Mesothelial cell of epicardium (in vitro differentiated cells): ENCODE results near the gene ALDH1L2. TPM values are rescaled to one million over a fixed set of nuclear protein-coding genes. Genes with fewer than 3 reads are reported as not detected.
A peak's percentile ranks its signal among the peaks of the same experiment; 100 is the strongest.

Experiments used
- DNase-seq, 2 experiments: peaks; one replicate each; pipeline ENCODE4 v3.0.0; 2021; ENCODE audit warnings: low spot score in 2 of 2; ENCODE audit not compliant: unreplicated experiment in 2 of 2
- H3K27ac Mint-ChIP-seq: 2 replicates; pipeline ENCODE4 v1.8.0; 2021; ENCODE audit warnings: mixed read lengths
- H3K27me3 Mint-ChIP-seq: 2 replicates; pipeline ENCODE4 v1.8.0; 2021; ENCODE audit warnings: low read depth, mixed read lengths
- H3K36me3 Mint-ChIP-seq: 2 replicates; pipeline ENCODE4 v1.8.0; 2021; ENCODE audit warnings: mixed read lengths
- H3K4me1 Mint-ChIP-seq: 2 replicates; pipeline ENCODE4 v1.8.0; 2021; ENCODE audit warnings: mixed read lengths
- H3K4me3 Mint-ChIP-seq: 2 replicates; pipeline ENCODE4 v1.8.0; 2021; ENCODE audit warnings: mild to moderate bottlenecking, moderate library complexity, mixed read lengths
- H3K9me3 Mint-ChIP-seq: 2 replicates; pipeline ENCODE4 v1.8.0; 2021; ENCODE audit warnings: mixed read lengths
- total RNA-seq: library from RNA; stranded (reverse); gene quantifications from 3 replicates; pipeline ENCODE4 v1.2.1, GENCODE V29; 2021
- TF ChIP-seq, protein P1 (sequence below): fragments of 200-600 bp; sonication (generic); IDR thresholded peaks from one replicate; pipeline ENCODE4 v1.5.0; 2021; ENCODE audit warnings: antibody characterized with exemption; ENCODE audit not compliant: unreplicated experiment

The ALDH1L2 gene
- total RNA-seq, 1 donor from 2014 or later: 3.2 TPM

DNA sequence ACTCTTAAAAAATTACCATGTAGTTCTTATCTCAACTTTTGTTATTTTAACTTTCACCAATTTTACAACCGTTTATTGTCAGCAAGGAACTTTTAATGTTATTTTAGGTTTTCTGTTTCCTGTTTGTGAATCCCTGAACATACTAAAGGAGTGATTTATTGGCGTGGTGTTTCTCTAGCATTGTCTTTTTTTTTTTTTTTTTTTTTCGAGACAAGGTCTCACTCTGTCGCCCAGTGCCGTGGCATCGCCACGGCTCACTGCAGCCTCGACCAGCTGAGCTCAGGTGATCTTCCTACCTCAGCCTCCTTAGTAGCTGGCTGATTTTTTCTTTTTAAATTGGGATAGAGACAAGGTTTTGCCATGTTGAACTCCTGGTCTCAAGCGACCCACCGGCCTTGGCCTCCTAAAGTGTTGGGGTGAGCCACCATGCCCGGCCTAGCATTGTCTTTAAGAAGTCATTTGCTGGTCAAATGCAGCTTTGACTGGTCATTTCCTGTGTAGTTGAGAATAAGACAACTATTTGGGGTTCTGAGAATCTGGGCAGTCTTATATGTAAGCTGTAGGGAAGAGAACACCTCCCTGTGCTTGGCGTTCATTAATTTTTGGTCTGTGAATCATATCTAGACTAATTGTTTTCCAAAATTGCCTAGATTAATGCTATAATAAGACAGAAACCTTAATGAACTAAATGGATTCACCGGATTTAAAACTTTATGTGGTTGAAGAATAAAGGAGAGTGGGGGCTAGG lies 25.4 kb upstream of the ALDH1L2 start:
- no peak for DNase-seq
- Mint-ChIP-seq H3K27me3 (no peaks in the 10 kb centered on the region), H3K27ac (peak overlapping the region; percentile 97), H3K36me3 (peaks cover 17% of the 10 kb centered on the region), H3K4me1 (peaks cover 37% of the 10 kb centered on the region), H3K9me3 (peaks cover 11% of the 10 kb centered on the region), H3K4me3 (peak overlapping the region; percentile 94)
- TF ChIP-seq, protein P1, sequence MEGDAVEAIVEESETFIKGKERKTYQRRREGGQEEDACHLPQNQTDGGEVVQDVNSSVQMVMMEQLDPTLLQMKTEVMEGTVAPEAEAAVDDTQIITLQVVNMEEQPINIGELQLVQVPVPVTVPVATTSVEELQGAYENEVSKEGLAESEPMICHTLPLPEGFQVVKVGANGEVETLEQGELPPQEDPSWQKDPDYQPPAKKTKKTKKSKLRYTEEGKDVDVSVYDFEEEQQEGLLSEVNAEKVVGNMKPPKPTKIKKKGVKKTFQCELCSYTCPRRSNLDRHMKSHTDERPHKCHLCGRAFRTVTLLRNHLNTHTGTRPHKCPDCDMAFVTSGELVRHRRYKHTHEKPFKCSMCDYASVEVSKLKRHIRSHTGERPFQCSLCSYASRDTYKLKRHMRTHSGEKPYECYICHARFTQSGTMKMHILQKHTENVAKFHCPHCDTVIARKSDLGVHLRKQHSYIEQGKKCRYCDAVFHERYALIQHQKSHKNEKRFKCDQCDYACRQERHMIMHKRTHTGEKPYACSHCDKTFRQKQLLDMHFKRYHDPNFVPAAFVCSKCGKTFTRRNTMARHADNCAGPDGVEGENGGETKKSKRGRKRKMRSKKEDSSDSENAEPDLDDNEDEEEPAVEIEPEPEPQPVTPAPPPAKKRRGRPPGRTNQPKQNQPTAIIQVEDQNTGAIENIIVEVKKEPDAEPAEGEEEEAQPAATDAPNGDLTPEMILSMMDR: no peak

DNA sequence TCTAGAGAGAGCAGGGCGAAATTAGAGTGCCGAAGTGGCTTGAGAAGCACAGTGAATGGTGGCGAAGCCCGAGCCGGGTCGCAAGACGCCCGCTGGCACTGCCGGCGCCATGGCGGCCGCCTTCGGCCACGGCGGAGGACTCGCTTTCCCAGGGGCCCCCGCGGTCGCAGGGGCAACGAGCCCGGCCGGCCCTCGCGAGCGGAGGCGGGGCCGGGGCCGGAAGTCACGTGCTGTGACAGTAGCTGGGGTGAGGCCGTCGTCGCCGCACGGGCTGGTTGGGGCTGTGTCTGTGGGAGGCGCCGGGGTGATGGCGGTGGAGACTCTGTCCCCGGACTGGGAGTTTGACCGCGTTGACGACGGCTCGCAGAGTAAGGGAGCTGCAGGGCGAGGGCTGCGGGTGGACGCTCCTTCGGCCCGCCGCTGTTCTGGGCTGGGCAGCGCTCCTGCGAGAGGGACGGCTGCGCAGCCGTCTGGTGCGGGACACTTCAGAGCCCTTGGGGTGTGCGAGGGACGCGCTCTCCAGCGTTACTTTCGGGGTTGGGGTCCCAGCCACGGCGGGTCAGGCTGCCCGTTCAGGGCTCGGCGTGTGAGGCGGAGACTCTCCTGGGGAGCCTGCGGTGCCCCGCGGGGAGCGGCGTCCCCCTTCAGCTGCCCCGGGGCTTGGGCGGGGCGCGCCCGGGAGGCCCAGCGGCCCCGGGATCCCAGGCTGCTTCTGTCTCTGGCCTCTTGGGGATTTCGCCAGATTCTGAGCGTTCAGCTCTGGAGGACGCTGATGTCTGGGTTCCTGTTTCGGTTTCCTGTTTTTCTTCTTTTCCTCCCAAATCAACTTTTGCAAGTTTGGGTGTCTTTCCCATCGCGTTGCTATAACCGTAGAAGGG lies 23.5 kb upstream of the ALDH1L2 start, which contains the start of gene WASHC4:
TSS of gene WASHC4 (plus strand) at position 238 of the 878 bp plus-strand sequence. CDS start at position 308, 70 bp downstream.
- DNase-seq: peak; percentile 85 to 91
- Mint-ChIP-seq H3K4me1 (peaks cover 38% of the 10 kb centered on the region), H3K4me3 (peak within 1 kb of the TSS; percentile 94), H3K27ac (peak within 1 kb of the TSS; percentile 98), H3K36me3 (peaks cover 9% of the 10 kb centered on the region), H3K27me3 (no peaks in the 10 kb centered on the region), H3K9me3 (peaks cover 12% of the 10 kb centered on the region)
- TF ChIP-seq, protein P1: no peak

DNA sequence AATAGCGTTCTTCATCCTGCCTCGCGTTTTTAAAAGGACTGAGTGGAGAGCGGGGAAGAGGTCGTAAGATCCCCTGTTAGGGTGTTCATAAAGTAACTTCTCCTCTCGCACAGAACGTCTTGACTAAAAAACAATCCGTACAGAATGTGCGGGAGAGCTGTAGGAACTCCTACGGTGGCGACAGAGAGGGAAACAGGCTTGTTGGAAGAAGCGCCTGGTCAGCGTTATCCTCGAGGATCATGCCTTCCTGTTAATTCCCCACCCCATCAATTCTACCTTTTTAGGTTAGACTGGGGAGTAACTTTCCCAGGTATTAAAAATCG lies 22.9 kb upstream of the ALDH1L2 start:
- Mint-ChIP-seq H3K9me3 (peaks cover 8% of the 10 kb centered on the region), H3K4me1 (peaks cover 40% of the 10 kb centered on the region), H3K4me3 (peak overlapping the region; percentile 94), H3K27ac (peak overlapping the region; percentile 98), H3K27me3 (no peaks in the 10 kb centered on the region), H3K36me3 (peaks cover 4% of the 10 kb centered on the region)
- DNase-seq: no peak
- TF ChIP-seq, protein P1: no peak

GRCh38 chr12:105106621-105107020 lies 22.4 kb upstream of the ALDH1L2 start:
- no peaks in the 10 kb centered on the region for H3K27me3 Mint-ChIP-seq
- no peak for DNase-seq
- H3K4me3 Mint-ChIP-seq: peak overlapping the region; percentile 94
- no peaks in the 10 kb centered on the region for H3K36me3 Mint-ChIP-seq
- peak overlapping the region; percentile 98 for H3K27ac Mint-ChIP-seq
- peaks cover 5% of the 10 kb centered on the region for H3K9me3 Mint-ChIP-seq
- H3K4me1 Mint-ChIP-seq: peaks cover 40% of the 10 kb centered on the region
- TF ChIP-seq, protein P1: no peak

DNA sequence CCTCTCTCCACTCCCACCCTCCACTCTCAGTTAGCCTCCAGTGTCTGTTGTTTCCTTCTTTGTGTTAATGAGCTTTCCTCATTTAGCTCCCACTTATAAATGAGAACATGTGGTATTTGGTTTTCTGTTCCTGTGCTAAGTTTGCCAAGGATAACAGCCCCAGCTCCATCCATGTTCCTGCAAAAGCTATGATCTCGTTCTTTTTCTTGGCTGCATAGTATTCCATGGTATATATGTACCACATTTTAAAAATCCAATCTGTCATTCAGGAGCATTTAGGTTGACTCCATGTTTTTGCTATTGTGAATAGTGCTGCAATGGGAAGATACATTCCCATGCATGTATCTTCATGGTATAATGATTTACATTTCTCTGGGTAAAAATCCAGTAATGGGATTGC lies 20.5 kb upstream of the ALDH1L2 start:
- TF ChIP-seq, protein P1: no peak
- H3K4me3 Mint-ChIP-seq: no peak overlapping the region
- H3K27ac Mint-ChIP-seq: no peak overlapping the region
- H3K27me3 Mint-ChIP-seq: no peaks in the 10 kb centered on the region
- H3K9me3 Mint-ChIP-seq: peaks cover 5% of the 10 kb centered on the region
- H3K36me3 Mint-ChIP-seq: no peaks in the 10 kb centered on the region
- DNase-seq: no peak
- H3K4me1 Mint-ChIP-seq: peaks cover 34% of the 10 kb centered on the region
